Iris pigment epithelial cell (primary cell): ENCODE measurements around the gene TMEM198.

Source experiments
- DNase-seq: peaks from one replicate; pipeline ENCODE4 v3.0.0-alpha.2; 2011; ENCODE audit warnings: low read depth

The TMEM198 gene

GRCh38 chr2:219562049-219563020 lies 18.5 kb downstream of the TMEM198 start:
- DNase-seq = no peak

GRCh38 chr2:219563271-219563928 lies 19.6 kb downstream of the TMEM198 start:
- DNase-seq = no peak

DNA sequence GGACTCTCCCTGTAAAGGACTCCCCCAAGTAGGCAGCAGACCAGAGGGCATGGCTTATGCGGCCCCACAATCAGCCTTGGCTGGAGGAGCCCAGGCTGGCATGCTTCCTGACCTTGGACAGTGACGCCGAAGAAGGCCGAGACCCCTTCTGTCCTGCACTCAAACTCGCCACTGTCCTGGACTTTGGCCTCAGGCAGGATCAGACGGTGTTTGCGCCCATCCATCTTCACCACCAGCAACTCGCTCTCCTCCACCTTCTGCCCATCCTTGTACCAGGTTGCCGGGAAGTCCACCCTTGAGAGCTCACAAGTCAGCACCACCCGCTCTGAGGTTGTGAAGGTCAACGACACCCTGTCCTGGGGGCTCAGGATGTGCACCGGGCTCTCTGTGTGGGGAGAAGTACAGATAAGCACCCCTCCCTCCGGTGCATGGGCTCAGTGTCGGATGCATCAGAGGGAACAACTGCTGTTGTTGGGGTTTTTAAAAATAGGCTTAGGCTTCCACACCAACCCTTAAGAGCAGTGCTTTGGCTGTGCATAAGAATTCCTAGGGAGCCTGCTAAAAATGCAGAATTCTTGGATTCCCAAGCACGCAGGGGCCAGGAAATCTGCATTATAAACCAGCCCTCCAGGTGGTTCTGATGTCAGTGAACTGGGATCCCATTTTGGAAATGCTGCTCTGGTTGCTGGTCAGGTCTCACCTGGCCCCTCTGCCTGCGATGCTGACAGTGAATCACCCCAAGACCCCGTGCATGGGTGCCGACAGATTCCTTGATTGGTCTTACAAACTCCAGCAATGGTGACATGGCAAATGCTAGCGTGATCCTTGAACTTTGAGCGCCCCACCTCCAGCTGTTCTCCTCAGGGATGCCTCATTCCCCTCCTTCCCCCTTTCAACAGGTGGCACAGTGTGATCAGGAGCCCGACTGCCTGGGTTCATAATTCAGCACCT lies 21.6 kb downstream of the TMEM198 start:
- DNase-seq = no peak

DNA sequence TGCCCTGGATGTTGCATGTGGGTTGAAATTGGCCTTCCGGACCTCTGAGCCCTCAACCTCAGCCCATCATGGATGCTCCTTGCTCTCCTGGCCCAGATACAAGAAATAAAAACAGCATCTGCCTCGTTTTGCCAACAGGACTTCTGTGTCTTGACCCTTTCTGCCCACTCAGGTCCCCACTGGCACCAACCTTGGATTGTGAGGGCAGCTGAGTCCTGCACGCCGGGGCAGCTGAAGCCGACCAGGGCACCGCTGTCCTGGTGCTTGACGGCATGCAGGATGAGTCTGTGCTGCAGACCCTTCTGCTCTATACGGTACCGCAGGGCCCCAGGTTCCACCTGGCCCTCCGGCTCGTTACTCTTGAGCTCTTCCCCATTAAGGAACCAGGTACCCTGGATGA lies 22.8 kb downstream of the TMEM198 start:
- DNase-seq = no peak

GRCh38 chr2:219567131-219567530 lies 23.3 kb downstream of the TMEM198 start:
- DNase-seq = no peak

GRCh38 chr2:219567791-219568361 lies 24.0 kb downstream of the TMEM198 start:
- no peak for DNase-seq

DNA sequence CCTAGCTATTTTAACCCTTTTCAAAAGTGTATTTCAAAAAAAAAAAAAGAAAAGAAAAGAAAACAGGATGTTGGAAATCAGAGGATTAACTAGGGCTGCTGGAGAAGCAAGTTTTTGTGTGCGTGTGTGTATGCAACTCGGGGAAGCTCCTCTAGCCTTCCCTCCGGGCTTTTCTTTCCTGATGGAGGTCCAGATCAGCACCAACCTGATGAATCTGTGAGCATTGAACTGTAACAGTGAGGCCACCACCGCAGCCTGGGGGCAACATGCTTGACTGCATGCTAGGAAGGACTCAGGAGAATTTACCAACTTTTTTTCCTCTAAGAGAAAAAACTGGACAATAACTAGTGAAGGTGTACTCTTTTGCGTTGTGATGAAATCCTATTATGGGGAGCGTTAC lies 25.2 kb downstream of the TMEM198 start:
- no peak for DNase-seq

GRCh38 chr2:219569635-219570034 lies 25.8 kb downstream of the TMEM198 start:
- DNase-seq = no peak

GRCh38 chr2:219570194-219570923 lies 26.5 kb downstream of the TMEM198 start:
- peak; percentile 23 for DNase-seq

- peak; percentile 46 for DNase-seq
Measured at GRCh38 chr2:219570924-219571310, 27.1 kb downstream of the TMEM198 start.

- DNase-seq = peak; percentile 60
Measured at GRCh38 chr2:219571311-219572236, 27.7 kb downstream of the TMEM198 start, which contains the start of gene OBSL1. Gene OBSL1, minus strand, starts transcription at chr2:219571539. Its CDS starts 307 bp downstream, at chr2:219571232.

GRCh38 chr2:219572237-219573001 lies 28.6 kb downstream of the TMEM198 start, which contains the start of gene INHA:
Gene INHA, plus strand, starts transcription at chr2:219572310. Its CDS starts 65 bp downstream, at chr2:219572375.
- no peak for DNase-seq

DNA sequence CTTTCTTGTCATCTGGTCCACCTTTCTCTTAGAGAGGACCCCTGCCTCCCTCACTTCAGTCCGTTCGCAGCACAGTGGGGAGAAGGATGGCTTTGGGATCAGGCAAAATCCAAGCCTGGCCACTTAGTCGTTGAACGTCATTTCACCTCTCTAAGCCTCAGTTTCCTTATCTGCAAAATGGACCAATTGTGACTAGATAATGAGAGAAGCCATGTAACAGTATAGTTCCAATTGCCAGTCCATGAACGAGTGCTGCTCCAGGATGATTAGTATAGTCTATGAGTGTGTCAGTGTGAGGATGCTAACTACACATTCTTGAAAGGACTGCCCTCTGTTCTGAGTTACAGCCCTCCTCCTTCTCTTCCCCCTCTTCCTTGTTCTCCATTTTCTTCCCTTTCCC lies 29.3 kb downstream of the TMEM198 start:
- no peak for DNase-seq

- no peak for DNase-seq
Measured at GRCh38 chr2:219574484-219575311, 30.9 kb downstream of the TMEM198 start.

DNA sequence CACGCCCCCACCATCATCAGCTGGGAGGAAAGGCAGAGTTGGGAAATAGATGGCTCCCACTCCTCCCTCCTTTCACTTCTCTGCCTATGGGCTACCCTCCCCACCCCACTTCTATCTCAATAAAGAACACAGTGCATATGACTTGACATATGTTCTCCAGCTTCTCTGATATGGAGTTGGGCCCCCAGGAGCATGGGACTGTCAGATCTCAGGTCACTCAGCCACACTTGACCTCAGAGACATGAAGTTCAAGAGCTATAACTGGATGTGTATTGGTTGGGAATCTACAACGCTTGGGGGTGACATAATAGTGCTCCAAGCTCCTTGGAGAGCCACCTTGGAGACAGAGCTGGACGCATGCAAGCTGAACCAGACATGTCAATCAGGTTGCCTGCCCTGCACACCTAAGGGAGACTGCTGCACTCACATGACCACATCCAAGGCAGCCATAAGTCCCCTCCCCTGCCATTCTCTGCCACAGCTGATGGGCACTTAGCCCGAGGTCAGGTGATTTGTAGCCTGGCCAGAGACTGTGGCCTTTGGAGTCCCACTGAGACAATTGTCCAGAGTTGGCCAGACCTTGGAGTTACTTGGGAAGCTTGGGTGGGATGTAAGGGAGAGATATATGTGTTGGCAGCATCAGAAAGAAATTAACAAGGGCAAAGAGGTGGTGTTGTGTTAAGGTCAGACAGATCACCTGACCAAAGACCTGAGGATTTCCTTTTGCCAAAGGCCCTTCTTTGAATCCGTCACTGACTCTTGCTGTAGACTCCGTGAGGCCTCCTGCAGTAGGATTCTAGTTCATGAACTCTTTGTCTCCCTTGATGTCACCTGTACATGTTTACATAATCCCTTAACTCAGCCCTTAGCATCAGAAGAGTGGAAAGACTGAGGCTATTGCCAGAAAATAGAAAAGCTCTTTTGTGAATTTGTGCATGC lies 32.0 kb downstream of the TMEM198 start:
- no peak for DNase-seq

DNA sequence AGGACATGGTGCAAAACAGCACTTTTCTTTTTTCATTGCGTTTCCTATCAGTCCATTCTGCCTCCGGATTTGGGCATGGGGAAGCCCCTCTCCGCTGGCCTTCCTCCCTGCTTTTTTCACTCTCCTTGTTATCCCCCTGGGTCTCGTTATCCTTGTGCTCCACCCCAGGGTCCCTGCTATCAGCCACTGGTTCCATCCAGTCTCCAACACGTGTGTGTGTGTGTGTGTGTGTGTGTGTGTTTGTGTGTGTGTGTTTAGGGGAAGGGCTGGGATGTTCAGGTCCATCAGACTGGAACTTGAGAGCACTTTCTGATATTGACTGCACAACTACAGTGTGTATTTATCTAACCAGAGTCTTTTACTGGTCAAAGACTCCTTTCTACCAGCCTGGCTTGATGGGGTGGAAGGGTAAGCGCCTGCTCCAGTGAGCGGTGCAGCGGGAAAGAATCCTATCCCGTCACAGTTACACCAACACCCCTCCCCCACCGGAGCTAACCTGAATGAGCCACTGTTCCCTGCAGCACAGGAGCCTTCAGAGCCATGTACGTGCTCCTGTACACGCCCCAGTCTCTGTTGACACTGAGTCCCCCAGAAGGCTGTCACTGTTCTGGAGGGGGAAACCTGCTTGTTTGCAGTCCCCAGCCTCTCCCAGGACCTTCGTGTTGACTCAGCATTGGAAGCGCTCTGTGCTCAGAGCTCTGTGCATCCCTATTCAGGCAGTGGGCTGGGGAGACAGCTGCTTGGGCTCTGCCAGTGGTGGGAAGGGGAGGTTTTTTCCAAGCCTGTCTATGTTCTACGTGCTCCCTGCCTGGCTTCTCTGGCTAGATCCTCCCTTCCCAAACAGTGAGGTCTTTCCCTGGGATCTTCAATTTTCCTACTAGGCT lies 32.9 kb downstream of the TMEM198 start:
- no peak for DNase-seq
